ENCODE measurements around the gene CAVIN2. TPM values are rescaled to one million over a fixed set of nuclear protein-coding genes. Genes with fewer than 3 reads are reported as not detected.
A peak's percentile ranks its signal among the peaks of the same experiment; 100 is the strongest.

The CAVIN2 gene
- total RNA-seq, 2 donors from 2014 or later = 10.9 to 15.8 TPM

DNA sequence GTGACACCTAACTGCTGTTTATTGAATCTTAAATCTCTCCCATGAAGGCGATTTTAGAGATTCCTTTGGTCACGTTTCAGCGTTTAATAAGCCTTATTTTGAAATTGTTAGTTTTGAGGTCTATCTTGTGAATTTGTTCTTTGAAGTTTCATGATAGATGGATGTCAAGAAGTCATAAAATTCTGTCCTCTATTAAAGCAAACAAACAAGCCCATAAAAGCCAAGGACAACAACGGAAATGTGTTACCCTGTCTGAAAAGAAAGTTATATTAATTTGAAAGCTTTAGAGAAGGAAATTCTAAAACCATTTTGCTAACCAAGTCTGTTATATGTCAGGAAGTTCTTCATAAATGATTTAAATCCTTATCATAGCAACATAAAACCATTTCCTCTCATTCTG lies 7.0 kb upstream of the CAVIN2 start:
- H3K27ac ChIP-seq = peak overlapping the region in 3 of 4 donors; percentile 9 to 70 (median 52)
- 43 to 49% methylated on average over 4 of the region's 4 CpGs for WGBS, 2 donors
- DNase-seq = no peak

DNA sequence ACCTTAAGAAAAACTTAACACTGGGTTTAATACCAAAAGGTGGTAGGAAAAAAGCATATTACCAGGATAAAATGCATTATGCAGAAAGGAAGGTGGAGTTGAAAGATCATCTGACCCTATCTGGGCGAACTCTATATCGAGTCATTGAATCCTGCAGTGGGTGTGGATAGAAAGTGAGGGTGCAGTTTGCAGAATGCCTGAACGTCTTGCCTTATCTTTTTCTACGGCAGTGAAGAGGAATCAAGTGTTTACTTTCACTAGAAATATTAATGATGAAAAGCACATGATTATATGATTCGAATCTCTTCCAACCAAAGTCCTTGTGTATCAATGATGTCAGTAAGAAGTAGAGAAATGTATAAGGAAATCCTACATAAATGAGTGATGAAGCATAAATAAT lies 4.3 kb upstream of the CAVIN2 start:
- TF ChIP-seq, protein P1, sequence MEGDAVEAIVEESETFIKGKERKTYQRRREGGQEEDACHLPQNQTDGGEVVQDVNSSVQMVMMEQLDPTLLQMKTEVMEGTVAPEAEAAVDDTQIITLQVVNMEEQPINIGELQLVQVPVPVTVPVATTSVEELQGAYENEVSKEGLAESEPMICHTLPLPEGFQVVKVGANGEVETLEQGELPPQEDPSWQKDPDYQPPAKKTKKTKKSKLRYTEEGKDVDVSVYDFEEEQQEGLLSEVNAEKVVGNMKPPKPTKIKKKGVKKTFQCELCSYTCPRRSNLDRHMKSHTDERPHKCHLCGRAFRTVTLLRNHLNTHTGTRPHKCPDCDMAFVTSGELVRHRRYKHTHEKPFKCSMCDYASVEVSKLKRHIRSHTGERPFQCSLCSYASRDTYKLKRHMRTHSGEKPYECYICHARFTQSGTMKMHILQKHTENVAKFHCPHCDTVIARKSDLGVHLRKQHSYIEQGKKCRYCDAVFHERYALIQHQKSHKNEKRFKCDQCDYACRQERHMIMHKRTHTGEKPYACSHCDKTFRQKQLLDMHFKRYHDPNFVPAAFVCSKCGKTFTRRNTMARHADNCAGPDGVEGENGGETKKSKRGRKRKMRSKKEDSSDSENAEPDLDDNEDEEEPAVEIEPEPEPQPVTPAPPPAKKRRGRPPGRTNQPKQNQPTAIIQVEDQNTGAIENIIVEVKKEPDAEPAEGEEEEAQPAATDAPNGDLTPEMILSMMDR (IDR thresholded peaks at IDR 0.05) = no peak
- TF ChIP-seq POLR2A (IDR thresholded peaks at IDR 0.05) = no peak
- ATAC-seq (no peak), DNase-seq (no peak)
- 73 to 74% methylated on average over 5 of the region's 5 CpGs for WGBS, 2 donors
- no peak overlapping the region for H3K4me3 ChIP-seq
- H3K9me3 ChIP-seq = no peaks in the 10 kb centered on the region
- intact Hi-C loops (cut with DNase I) = no loop called here
- H3K27me3 ChIP-seq = no peaks in the 10 kb centered on the region
- H3K36me3 ChIP-seq (replicated peaks in 1 of 2; ENCODE audit: insufficient read depth in 1 of 2, low read depth in 2 of 2) = no peaks in the 10 kb centered on the region
- H3K27ac ChIP-seq = no peak overlapping the region
- H3K4me1 ChIP-seq = peaks cover 21% of the 10 kb centered on the region

More for the DNA sequence above, 7.0 kb upstream of the CAVIN2 start:
- no peaks in the 10 kb centered on the region for H3K36me3 ChIP-seq (replicated peaks in 1 of 2; ENCODE audit: insufficient read depth in 1 of 2, low read depth in 2 of 2)
- no peak for ATAC-seq
- TF ChIP-seq, protein P1 (IDR thresholded peaks at IDR 0.05) = no peak
- no peak for TF ChIP-seq POLR2A (IDR thresholded peaks at IDR 0.05)
- no peak overlapping the region for H3K4me3 ChIP-seq
- peaks cover 12% of the 10 kb centered on the region for H3K4me1 ChIP-seq
- no peaks in the 10 kb centered on the region for H3K9me3 ChIP-seq
- H3K27me3 ChIP-seq = no peaks in the 10 kb centered on the region
- intact Hi-C loops (cut with DNase I) = no loop called here

DNA sequence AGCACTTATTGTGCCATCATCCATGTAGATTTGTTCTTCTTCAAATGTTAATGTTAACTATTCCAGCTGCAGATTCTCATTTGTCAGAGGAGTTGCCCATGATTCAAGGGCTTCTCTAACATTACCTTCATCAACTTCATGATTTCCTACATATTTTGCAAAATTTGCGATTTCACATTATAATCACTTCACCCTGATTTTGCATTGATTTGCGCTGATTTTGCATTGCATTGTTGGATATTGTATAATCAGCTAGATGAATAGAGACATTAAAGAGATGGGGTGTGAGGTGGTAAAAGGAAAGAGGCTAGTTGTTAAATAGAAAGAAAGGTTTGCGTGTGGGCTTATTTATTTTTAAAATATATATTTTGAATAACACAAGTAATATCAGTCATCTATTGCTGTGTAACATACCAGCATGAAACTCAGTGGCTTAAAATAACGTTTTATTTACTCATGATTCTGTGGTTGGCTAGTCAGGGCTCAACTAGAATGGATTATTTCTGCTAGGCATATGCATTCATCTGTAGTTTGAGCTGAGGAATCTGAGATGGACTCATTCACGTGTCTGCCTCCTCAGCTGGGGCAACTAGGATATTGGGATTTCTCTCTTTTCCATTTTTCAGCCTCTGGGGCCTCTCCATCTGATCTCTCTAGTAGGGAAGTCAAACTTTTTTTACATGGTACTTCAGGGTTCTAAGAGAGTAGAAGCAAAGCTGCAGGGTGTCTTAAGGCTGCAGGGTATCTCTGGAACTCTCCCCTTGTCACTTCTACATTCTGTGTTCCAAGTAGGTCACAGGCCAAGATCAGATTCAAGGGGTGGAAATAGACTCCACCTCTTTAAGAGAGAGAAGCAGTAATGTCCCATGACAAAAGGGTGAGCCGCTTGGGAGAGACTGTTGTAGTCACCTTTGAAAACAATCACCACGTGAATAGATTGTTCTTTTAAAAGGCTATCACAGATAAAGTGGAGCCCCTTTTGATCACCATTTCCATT lies 2.2 kb upstream of the CAVIN2 start:
- Histone ChIP-seq H3K9me3 (no peaks in the 10 kb centered on the region), H3K4me1 (peaks cover 24% of the 10 kb centered on the region), H3K4me3 (no peak overlapping the region), H3K27me3 (no peaks in the 10 kb centered on the region), H3K36me3 (replicated peaks in 1 of 2; ENCODE audit: insufficient read depth in 1 of 2, low read depth in 2 of 2) (no peaks in the 10 kb centered on the region), H3K27ac (no peak overlapping the region)
- intact Hi-C loops (cut with DNase I) = no loop called here
- TF ChIP-seq, protein P1 (IDR thresholded peaks at IDR 0.05) = no peak
- TF ChIP-seq POLR2A (IDR thresholded peaks at IDR 0.05) = no peak
- 73 to 76% methylated on average over 7 of the region's 7 CpGs for whole genome bisulfite sequencing, 2 donors
- DNase-seq (no peak), ATAC-seq (no peak)

DNA sequence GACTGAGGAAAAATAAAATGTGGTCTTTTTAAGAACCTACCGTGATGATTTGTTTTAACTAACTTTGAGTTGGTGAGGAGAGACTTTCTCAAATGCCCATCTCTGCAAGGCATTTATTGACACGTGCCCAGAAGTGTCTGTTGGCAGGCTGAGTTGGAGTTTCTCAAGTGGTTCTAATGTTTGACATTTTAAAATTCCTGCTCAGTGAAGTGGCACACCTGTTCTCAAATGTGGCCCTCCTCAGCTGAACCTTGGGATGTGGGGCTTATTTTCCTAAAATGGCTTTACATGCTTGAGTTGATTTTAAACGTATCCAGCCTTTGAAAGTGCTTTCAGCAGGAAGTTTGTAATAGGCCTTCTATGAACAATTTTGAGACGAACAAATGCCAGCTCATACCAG lies 876 bp upstream of the CAVIN2 start:
- ATAC-seq = no peak
- 50 to 63% methylated on average over 4 of the region's 4 CpGs for WGBS, 2 donors
- no peaks in the 10 kb centered on the region for H3K27me3 ChIP-seq
- intact Hi-C loops (cut with DNase I) = no loop called here
- H3K4me1 ChIP-seq = peaks cover 15% of the 10 kb centered on the region
- H3K27ac ChIP-seq = peak overlapping the region in 1 of 4 donors; percentile 37
- no peaks in the 10 kb centered on the region for H3K9me3 ChIP-seq
- no peak overlapping the region for H3K4me3 ChIP-seq
- TF ChIP-seq, protein P1 (IDR thresholded peaks at IDR 0.05) = no peak
- no peak for TF ChIP-seq POLR2A (IDR thresholded peaks at IDR 0.05)
- no peaks in the 10 kb centered on the region for H3K36me3 ChIP-seq (replicated peaks in 1 of 2; ENCODE audit: insufficient read depth in 1 of 2, low read depth in 2 of 2)
- DNase-seq = no peak

All from body of pancreas (tissue), 4 donors.